A673 (cell line): ENCODE data around the gene UGP2. TPM values are rescaled to one million over a fixed set of nuclear protein-coding genes. Genes with fewer than 3 reads are reported as not detected.

Source experiments
- BruUV-seq: library from RNA; stranded (reverse); fragments of 400-500 nt; replicated peaks from 2 replicates; lab custom pipeline; 2021; lab: Mats Ljungman, UMichigan
- CTCF ChIA-PET: fragments of 300-600 bp; sonication (Branson Sonifier 250); formaldehyde crosslinking; loops from one replicate; lab custom pipeline; 2022; ENCODE audit warnings: antibody characterized with exemption; lab: Charles Lee
- POLR2A ChIA-PET: fragments of 300-600 bp; sonication (Branson Sonifier 250); formaldehyde crosslinking; loops from one replicate; lab custom pipeline; 2022; ENCODE audit warnings: antibody characterized with exemption; ENCODE audit not compliant: low non-redundant PET; lab: Charles Lee
- DNase-seq: peaks from one replicate; pipeline ENCODE4 v3.0.0-alpha.2; 2015; ENCODE audit warnings: low spot score
- H3K27ac ChIP-seq: fragments of 200-600 bp; sonication (generic); 2 replicates; pipeline ENCODE4 v1.5.1; 2016; ENCODE audit warnings: mixed run types, low read depth, mild to moderate bottlenecking, mixed read lengths, antibody characterized with exemption, low read length; ENCODE audit not compliant: poor library complexity, severe bottlenecking
- H3K27me3 ChIP-seq: fragments of 200-600 bp; sonication (generic); replicated peaks from 2 replicates; pipeline ENCODE4 v1.6.1; 2017; ENCODE audit warnings: mixed run types, low read depth, mild to moderate bottlenecking, mixed read lengths, antibody characterized with exemption, low read length; ENCODE audit not compliant: insufficient read depth, poor library complexity
- H3K36me3 ChIP-seq: fragments of 200-600 bp; sonication (generic); 2 replicates; pipeline ENCODE4 v1.6.1; 2016; ENCODE audit warnings: mixed run types, mild to moderate bottlenecking, mixed read lengths, antibody characterized with exemption, low read length; ENCODE audit not compliant: insufficient read depth, poor library complexity, severe bottlenecking
- H3K4me1 ChIP-seq: fragments of 200-600 bp; sonication (generic); 2 replicates; pipeline ENCODE4 v1.6.1; 2017; ENCODE audit warnings: mixed run types, mild to moderate bottlenecking, mixed read lengths, antibody characterized with exemption, low read length; ENCODE audit not compliant: insufficient read depth, poor library complexity, severe bottlenecking
- H3K4me3 ChIP-seq: fragments of 200-600 bp; sonication (generic); 2 replicates; pipeline ENCODE4 v1.5.1; 2016; ENCODE audit warnings: low read depth, mixed run types, mild to moderate bottlenecking, mixed read lengths, low read length; ENCODE audit not compliant: poor library complexity, severe bottlenecking
- H3K9me3 ChIP-seq: fragments of 200-600 bp; sonication (generic); 2 replicates; pipeline ENCODE4 v1.6.1; 2016; ENCODE audit warnings: mixed run types, low read depth, mild to moderate bottlenecking, mixed read lengths, antibody characterized with exemption, low read length; ENCODE audit not compliant: poor library complexity, severe bottlenecking
- EZH2 ChIP-seq: fragments of 200-600 bp; sonication (generic); IDR thresholded peaks from 2 replicates; pipeline ENCODE4 v1.6.1; 2017; ENCODE audit warnings: borderline replicate concordance, low read depth, mild to moderate bottlenecking, mixed read lengths, antibody characterized with exemption, low read length; ENCODE audit not compliant: poor library complexity, severe bottlenecking
- intact Hi-C: fragments of 100-400 bp; cut with micrococcal nuclease; formaldehyde crosslinking; loops from one replicate; pipeline ENCODE4 v1.10.0; 2022; ENCODE audit not compliant: unreplicated experiment
- total RNA-seq: library from RNA; stranded (reverse); gene quantifications from 2 replicates; pipeline ENCODE4 v1.2.3, GENCODE V29; 2021
- TF ChIP-seq, protein P1 (sequence below): fragments of 300-800, 200-600 bp; sonication (generic); conservative IDR thresholded peaks from 2 replicates; pipeline ENCODE4 v1.5.1; 2017; ENCODE audit warnings: low read depth, mild to moderate bottlenecking, antibody characterized with exemption, low read length, moderate library complexity, mixed read lengths

Gene UGP2
- total RNA-seq, 1 experiment from 2014 or later = 60.3 TPM

GRCh38 chr2:63862806-63863205 is 21.1 kb downstream of the UGP2 start:
- TF ChIP-seq, protein P1, sequence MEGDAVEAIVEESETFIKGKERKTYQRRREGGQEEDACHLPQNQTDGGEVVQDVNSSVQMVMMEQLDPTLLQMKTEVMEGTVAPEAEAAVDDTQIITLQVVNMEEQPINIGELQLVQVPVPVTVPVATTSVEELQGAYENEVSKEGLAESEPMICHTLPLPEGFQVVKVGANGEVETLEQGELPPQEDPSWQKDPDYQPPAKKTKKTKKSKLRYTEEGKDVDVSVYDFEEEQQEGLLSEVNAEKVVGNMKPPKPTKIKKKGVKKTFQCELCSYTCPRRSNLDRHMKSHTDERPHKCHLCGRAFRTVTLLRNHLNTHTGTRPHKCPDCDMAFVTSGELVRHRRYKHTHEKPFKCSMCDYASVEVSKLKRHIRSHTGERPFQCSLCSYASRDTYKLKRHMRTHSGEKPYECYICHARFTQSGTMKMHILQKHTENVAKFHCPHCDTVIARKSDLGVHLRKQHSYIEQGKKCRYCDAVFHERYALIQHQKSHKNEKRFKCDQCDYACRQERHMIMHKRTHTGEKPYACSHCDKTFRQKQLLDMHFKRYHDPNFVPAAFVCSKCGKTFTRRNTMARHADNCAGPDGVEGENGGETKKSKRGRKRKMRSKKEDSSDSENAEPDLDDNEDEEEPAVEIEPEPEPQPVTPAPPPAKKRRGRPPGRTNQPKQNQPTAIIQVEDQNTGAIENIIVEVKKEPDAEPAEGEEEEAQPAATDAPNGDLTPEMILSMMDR = no peak
- no peak for TF ChIP-seq EZH2
- ChIA-PET POLR2A (no interaction called here), CTCF (no interaction called here)
- Histone ChIP-seq H3K27me3 (no peaks in the 10 kb centered on the region), H3K27ac (no peak overlapping the region), H3K4me3 (no peak overlapping the region), H3K36me3 (peaks cover 10% of the 10 kb centered on the region), H3K4me1 (no peaks in the 10 kb centered on the region), H3K9me3 (no peaks in the 10 kb centered on the region)
- DNase-seq = no peak
- intact Hi-C loops = no loop called here
- no TSS peak for BruUV-seq

DNA sequence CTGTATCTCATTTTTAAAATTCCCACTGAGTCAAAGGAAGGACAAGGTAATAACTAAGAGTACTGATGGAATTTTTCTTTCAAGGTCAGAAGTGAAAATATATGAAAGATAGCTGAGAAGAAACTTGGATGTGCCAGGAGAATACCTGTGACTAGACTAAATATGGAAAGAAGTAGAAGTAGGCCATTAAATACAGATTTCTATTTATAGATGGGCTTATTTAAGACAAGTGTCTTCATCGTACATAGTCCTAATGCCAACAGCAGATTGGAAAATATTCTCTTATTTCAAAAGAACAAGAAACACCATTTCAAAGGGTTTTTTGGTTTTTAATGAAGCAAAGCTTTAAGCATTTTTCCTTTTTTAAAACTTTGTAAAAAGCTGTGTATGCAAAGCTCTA is 22.0 kb downstream of the UGP2 start:
- H3K4me3 ChIP-seq = no peak overlapping the region
- BruUV-seq = no TSS peak
- H3K9me3 ChIP-seq = no peaks in the 10 kb centered on the region
- H3K4me1 ChIP-seq = no peaks in the 10 kb centered on the region
- CTCF ChIA-PET = no interaction called here
- H3K36me3 ChIP-seq = peaks cover 10% of the 10 kb centered on the region
- H3K27me3 ChIP-seq = no peaks in the 10 kb centered on the region
- no peak overlapping the region for H3K27ac ChIP-seq
- intact Hi-C loops = no loop called here
- no peak for DNase-seq
- POLR2A ChIA-PET = interaction anchor here (0.7 kb wide), 1 partner anchor 1793 kb away, joined by 3 read pairs; no protein-coding TSS in a partner anchor
- TF ChIP-seq, protein P1 = no peak
- no peak for TF ChIP-seq EZH2

GRCh38 chr2:63865159-63865799 is 23.6 kb downstream of the UGP2 start:
- Histone ChIP-seq H3K4me1 (no peaks in the 10 kb centered on the region), H3K4me3 (no peak overlapping the region), H3K36me3 (peaks cover 10% of the 10 kb centered on the region), H3K9me3 (no peaks in the 10 kb centered on the region), H3K27me3 (no peaks in the 10 kb centered on the region), H3K27ac (no peak overlapping the region)
- no peak for TF ChIP-seq EZH2
- TF ChIP-seq, protein P1 = no peak
- DNase-seq = no peak
- POLR2A ChIA-PET = no interaction called here
- intact Hi-C loops = no loop called here
- CTCF ChIA-PET = no interaction called here
- no TSS peak for BruUV-seq
